BE2C (cell line): ENCODE data around the gene MXRA7.

Experiments
- DNase-seq: peaks from one replicate; pipeline ENCODE4 v3.0.0-alpha.2; 2020
- H3K27me3 ChIP-seq: fragments of 250-450 bp; sonication (Bioruptor Pico); 2 replicates; pipeline ENCODE4 v1.5.1; 2020; ENCODE audit warnings: mild to moderate bottlenecking
- H3K36me3 ChIP-seq: fragments of 250-450 bp; sonication (Bioruptor Pico); 2 replicates; pipeline ENCODE4 v1.5.1; 2020; ENCODE audit warnings: mild to moderate bottlenecking
- H3K4me1 ChIP-seq: fragments of 250-450 bp; sonication (Bioruptor Pico); 2 replicates; pipeline ENCODE4 v1.5.1; 2020
- H3K4me3 ChIP-seq: 2 replicates; pipeline ENCODE4 v1.5.1; 2011; ENCODE audit warnings: low read depth, low read length
- H3K9me3 ChIP-seq: fragments of 250-450 bp; sonication (Bioruptor Pico); 2 replicates; pipeline ENCODE4 v1.5.1; 2020
- TF ChIP-seq, protein P1 (sequence below): IDR thresholded peaks from 2 replicates; pipeline ENCODE4 v1.5.1; 2012; ENCODE audit warnings: mild to moderate bottlenecking, low read depth, low read length

The MXRA7 gene

GRCh38 chr17:76683011-76683755 lies 27.6 kb downstream of the MXRA7 start:
- no peaks in the 10 kb centered on the region for H3K27me3 ChIP-seq
- peak; percentile 81 for DNase-seq

DNA sequence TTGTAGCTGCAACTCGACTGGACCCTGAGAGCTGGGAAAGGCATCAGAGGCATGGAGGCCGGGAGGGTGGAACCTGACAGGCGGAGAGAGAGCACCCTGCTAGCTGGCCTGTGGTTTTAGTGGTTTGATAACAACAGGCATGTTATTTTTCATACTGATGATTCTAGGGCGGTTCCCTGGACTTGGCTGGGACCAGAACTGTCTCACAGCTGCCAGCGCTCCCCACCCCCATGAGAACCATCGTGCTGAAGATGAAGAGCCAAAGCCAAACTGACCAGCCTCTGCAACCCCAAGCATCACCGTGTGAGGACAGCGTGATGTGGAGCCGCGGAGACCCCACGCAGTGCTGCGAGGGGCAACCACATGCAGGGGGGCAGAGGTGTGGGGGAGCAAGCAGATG lies 28.5 kb downstream of the MXRA7 start:
- Histone ChIP-seq H3K4me3 (no peak overlapping the region), H3K4me1 (peaks cover 41% of the 10 kb centered on the region)
- TF ChIP-seq, protein P1, sequence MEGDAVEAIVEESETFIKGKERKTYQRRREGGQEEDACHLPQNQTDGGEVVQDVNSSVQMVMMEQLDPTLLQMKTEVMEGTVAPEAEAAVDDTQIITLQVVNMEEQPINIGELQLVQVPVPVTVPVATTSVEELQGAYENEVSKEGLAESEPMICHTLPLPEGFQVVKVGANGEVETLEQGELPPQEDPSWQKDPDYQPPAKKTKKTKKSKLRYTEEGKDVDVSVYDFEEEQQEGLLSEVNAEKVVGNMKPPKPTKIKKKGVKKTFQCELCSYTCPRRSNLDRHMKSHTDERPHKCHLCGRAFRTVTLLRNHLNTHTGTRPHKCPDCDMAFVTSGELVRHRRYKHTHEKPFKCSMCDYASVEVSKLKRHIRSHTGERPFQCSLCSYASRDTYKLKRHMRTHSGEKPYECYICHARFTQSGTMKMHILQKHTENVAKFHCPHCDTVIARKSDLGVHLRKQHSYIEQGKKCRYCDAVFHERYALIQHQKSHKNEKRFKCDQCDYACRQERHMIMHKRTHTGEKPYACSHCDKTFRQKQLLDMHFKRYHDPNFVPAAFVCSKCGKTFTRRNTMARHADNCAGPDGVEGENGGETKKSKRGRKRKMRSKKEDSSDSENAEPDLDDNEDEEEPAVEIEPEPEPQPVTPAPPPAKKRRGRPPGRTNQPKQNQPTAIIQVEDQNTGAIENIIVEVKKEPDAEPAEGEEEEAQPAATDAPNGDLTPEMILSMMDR, result no peak

More at GRCh38 chr17:76683011-76683755, 27.6 kb downstream of the MXRA7 start:
- Histone ChIP-seq H3K9me3 (no peaks in the 10 kb centered on the region), H3K4me1 (peaks cover 49% of the 10 kb centered on the region), H3K36me3 (peaks cover 32% of the 10 kb centered on the region), H3K4me3 (no peak overlapping the region)
- TF ChIP-seq, protein P1, result peak; percentile 41

GRCh38 chr17:76681222-76682137 lies 29.3 kb downstream of the MXRA7 start:
- Histone ChIP-seq H3K36me3 (peaks cover 29% of the 10 kb centered on the region), H3K4me1 (peaks cover 38% of the 10 kb centered on the region), H3K27me3 (no peaks in the 10 kb centered on the region), H3K4me3 (no peak overlapping the region), H3K9me3 (no peaks in the 10 kb centered on the region)
- peak; percentile 90 for DNase-seq
- TF ChIP-seq, protein P1, result peak; percentile 95

More for the DNA sequence above, 28.5 kb downstream of the MXRA7 start:
- no peak for DNase-seq
- peaks cover 23% of the 10 kb centered on the region for H3K36me3 ChIP-seq
- H3K9me3 ChIP-seq, result no peaks in the 10 kb centered on the region
- H3K27me3 ChIP-seq, result no peaks in the 10 kb centered on the region

GRCh38 chr17:76679239-76679638 lies 31.5 kb downstream of the MXRA7 start:
- peaks cover 33% of the 10 kb centered on the region for H3K36me3 ChIP-seq
- DNase-seq, result no peak
- H3K9me3 ChIP-seq, result no peaks in the 10 kb centered on the region
- no peak overlapping the region for H3K4me3 ChIP-seq
- TF ChIP-seq, protein P1, result no peak
- H3K27me3 ChIP-seq, result no peaks in the 10 kb centered on the region
- peaks cover 36% of the 10 kb centered on the region for H3K4me1 ChIP-seq

DNA sequence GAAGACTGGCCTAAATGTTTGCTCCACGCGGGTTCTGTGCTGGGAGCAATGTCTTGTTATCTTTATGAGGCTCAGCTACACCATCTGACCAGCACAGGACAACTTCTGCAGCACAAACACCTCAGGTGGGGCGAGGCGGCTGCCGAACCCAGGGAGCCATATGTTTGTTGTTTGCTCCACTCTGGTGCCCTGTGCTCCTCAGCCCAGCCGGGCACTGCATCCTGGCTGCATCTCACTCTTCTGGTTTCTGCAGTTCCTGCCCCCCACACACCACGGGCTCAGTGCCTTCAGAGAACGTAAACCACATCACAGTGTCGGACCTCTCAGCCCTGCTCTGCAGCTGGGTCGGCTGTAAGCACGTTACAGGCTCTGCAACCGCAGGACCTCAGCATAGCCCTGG lies 32.4 kb downstream of the MXRA7 start:
- TF ChIP-seq, protein P1, result no peak
- H3K9me3 ChIP-seq, result no peaks in the 10 kb centered on the region
- DNase-seq, result no peak
- peaks cover 24% of the 10 kb centered on the region for H3K36me3 ChIP-seq
- H3K4me1 ChIP-seq, result peaks cover 27% of the 10 kb centered on the region
- H3K27me3 ChIP-seq, result no peaks in the 10 kb centered on the region
- H3K4me3 ChIP-seq, result no peak overlapping the region
